GM21390 (cell line): ENCODE measurements around the gene SLC26A11.
"Not testable (repeated sequence)": the region's sequence is repeated elsewhere in the genome, so short reads cannot be mapped to it uniquely, and the experiment has no call there.

Source experiments
- ATAC-seq: cut with Tn5 transposase; IDR thresholded peaks from one replicate; pipeline ENCODE4 v1.9.1; 2021; ENCODE audit not compliant: unreplicated experiment

SLC26A11 gene

DNA sequence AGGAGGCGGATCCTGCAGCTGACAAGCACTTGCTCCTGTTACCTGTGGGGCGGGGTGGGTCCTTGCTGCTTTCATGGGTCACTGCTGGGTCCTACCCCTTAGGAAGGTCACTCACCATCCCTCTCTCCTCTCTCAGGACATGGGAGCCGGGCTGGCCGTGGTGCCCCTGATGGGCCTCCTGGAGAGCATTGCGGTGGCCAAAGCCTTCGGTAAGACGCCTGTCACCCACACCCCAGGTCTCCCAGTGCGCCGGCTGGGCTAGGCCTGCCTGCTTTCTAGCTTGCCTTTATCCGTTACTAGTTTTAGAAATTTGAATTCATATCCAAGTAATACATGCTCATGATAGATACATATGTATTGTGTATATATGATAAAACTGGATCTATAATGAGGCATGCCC is 17.2 kb downstream of the SLC26A11 start:
- no peak for ATAC-seq

DNA sequence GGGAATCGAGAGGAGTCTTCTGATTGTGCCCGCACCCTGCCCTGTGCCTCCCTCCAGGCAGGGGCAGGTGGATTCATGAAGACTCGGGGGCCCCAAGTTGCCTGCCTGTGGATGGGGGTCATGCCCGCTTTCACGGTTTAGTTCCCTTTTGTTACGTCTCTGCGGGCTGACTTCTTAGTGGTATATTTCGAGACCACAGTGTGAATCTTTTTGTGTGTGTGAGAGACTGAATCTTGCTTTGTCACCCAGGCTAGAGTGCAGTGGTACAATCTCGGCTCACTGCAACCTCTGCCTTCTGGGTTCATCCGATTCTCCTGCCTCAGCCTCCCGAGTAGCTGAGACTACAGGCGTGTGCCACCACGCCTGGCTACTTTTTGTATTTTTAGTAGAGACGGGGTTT is 22.3 kb downstream of the SLC26A11 start:
- no peak for ATAC-seq

- no peak for ATAC-seq
Observed at GRCh38 chr17:80243526-80244433, 23.6 kb downstream of the SLC26A11 start.

DNA sequence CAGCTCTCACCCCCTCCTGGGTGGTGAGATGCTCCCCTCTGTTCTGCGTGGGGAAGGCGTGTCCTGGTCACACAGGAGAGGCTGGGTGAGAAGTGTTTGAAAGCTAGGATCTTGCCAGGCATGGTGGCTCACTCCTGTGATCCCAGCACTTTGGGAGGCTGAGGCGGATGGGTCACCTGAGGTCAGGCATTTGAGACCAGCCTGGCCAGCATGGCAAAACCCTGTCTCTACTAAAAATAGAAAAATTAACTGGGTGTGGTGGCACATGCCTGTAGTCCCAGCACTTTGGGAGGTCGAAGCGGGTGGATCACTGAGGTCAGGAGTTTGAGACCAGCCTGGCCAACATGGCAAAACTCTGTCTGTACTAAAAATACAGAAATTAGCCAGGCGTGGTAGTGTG is 24.2 kb downstream of the SLC26A11 start:
- ATAC-seq = not testable (repeated sequence)

- no peak for ATAC-seq
Observed at GRCh38 chr17:80244871-80245509, 24.8 kb downstream of the SLC26A11 start.

GRCh38 chr17:80245566-80246265 is 25.5 kb downstream of the SLC26A11 start:
- ATAC-seq = no peak

GRCh38 chr17:80246266-80246681 is 26.0 kb downstream of the SLC26A11 start:
- no peak for ATAC-seq

- no peak for ATAC-seq
Observed at GRCh38 chr17:80246726-80247125, 26.5 kb downstream of the SLC26A11 start.

GRCh38 chr17:80247561-80247960 is 27.3 kb downstream of the SLC26A11 start:
- ATAC-seq = no peak

DNA sequence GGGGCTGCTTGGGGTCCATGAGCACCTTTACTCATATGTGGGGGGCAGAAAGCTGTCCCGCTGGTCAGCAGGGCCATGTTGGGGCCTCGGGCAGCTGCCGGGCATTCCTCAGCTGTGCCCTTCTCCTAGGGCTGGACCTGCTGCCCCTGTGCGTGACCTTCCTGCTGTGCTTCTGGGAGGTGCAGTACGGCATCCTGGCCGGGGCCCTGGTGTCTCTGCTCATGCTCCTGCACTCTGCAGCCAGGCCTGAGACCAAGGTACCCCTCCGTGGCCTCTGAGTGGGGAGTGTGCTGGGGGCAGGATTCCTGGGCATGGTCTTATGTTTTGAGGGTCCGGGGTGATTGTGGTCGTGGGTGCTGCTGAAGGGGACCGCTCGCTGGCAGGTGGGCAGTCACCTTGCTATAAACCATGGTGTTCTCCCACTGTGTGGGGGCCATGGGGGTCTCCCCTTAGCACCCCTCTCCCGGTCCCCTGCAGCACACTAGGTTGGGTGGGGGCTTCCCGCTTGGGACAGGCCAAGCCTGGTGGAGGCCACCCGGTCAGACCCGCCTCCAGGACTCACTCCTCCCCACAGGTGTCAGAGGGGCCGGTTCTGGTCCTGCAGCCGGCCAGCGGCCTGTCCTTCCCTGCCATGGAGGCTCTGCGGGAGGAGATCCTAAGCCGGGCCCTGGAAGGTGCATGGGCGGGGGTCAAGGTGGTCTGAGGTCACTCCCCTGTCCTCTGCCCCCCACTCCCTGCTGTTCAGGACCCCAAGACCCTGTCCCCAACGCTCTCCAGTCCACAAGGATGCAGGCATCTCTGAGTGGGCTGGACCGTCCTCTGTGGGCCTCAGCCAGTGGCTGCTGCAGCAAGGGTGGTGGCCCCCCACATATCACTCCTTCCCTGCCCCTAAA is 28.0 kb downstream of the SLC26A11 start:
- ATAC-seq = no peak

- no peak for ATAC-seq
Observed at GRCh38 chr17:80248894-80249710, 28.9 kb downstream of the SLC26A11 start.

- ATAC-seq = no peak
Observed at GRCh38 chr17:80251966-80252365, 31.7 kb downstream of the SLC26A11 start.

DNA sequence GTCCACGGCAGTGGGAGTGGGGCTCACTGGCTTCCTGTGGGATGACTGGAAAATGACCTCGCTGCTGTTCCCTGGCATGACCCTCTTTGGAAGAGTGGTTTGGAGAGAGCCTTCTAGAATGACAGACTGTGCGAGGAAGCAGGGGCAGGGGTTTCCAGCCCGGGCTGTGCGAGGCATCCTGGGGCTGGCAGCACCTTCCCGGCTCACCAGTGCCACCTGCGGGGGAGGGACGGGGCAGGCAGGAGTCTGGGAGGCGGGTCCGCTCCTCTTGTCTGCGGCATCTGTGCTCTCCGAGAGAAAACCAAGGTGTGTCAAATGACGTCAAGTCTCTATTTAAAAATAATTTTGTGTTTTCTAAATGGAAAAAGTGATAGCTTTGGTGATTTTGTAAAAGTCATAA is 32.6 kb downstream of the SLC26A11 start:
- ATAC-seq = no peak

- ATAC-seq = no peak
Observed at GRCh38 chr17:80253631-80254395, 33.6 kb downstream of the SLC26A11 start.

DNA sequence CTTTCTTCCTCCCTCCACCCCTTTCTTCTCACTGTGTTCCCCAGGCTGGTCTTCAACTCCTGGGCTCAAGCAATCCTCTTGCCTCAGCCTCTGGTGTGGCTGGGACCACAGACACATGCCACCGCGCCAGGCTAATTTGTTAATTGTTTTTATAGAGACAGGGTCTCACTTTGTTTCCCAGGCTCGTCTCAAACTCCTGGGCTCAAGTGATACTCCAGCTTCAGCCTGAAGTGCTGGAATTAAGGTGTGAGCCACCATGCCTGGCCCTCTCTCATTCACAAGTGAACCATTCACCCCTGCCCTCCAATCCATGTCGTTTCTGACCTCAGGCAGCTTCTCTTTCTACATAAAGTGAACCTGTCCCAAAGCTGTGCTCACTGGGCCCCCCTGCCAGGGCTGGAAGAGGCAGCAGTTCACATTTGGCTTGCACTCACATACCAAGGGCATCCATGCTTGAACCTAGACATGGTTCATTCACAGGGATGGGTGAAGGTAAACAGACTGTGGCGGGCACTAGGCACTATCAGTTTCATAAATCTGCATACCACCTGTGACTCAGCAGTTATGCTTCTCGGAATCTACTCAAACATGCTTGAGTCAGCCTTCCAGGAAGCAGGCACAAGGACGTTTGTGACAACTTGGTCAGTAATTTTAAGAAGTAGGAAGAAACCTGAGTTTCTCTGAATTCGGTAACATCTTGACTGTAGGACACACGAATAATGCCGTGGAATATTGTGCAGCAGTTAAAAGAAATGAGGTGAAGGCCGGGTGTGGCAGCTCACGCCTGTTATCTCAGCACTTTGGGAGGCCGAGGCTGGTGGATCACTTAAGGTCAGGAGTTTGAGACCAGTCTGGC is 34.4 kb downstream of the SLC26A11 start:
- peak; percentile 53 for ATAC-seq

- no peak for ATAC-seq
Observed at GRCh38 chr17:80256034-80256350, 35.8 kb downstream of the SLC26A11 start.

- no peak for ATAC-seq
Observed at GRCh38 chr17:80257716-80258213, 37.5 kb downstream of the SLC26A11 start.

DNA sequence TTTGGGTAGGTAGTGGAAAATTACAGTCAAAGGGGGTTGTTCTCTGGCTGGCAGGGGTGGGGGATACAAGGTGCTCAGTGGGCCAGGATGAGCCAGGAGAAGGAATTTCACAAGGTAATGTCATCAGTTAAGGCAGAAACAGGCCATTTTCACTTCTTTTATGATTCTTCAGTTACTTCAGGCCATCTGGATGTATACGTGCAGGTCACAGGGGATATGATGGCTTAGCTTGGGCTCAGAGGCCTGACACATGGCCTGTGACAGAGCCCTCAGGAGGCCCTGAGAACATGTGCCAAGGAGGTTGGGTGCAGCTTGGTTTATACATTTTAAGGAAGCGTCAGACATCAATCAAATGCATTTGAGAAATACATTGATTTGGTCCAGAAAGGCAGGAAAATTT is 38.1 kb downstream of the SLC26A11 start:
- not testable (repeated sequence) for ATAC-seq
